Body of pancreas (tissue), 4 donors: ENCODE measurements around the gene ANKRD13B.

Experiments used
- POLR2A ChIP-seq, 3 donors: fragments of 450-650 bp; IDR thresholded peaks; one replicate each; pipeline ENCODE4 v1.6.1; 2016; ENCODE audit warnings: antibody characterized with exemption in 3 of 3, mild to moderate bottlenecking in 2 of 3
- TF ChIP-seq, protein P1 (sequence below), 7 experiments: fragments of 450-650 bp in 4 of 7; fragments of 200-600 bp in 3 of 7; sonication (generic) in 3 of 7; IDR thresholded peaks; one replicate each; pipeline ENCODE4 v1.5.1; 2016 to 2019; ENCODE audit warnings: antibody characterized with exemption in 7 of 7

- TF ChIP-seq, protein P1, sequence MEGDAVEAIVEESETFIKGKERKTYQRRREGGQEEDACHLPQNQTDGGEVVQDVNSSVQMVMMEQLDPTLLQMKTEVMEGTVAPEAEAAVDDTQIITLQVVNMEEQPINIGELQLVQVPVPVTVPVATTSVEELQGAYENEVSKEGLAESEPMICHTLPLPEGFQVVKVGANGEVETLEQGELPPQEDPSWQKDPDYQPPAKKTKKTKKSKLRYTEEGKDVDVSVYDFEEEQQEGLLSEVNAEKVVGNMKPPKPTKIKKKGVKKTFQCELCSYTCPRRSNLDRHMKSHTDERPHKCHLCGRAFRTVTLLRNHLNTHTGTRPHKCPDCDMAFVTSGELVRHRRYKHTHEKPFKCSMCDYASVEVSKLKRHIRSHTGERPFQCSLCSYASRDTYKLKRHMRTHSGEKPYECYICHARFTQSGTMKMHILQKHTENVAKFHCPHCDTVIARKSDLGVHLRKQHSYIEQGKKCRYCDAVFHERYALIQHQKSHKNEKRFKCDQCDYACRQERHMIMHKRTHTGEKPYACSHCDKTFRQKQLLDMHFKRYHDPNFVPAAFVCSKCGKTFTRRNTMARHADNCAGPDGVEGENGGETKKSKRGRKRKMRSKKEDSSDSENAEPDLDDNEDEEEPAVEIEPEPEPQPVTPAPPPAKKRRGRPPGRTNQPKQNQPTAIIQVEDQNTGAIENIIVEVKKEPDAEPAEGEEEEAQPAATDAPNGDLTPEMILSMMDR (IDR thresholded peaks at IDR 0.05), result no peak
- no peak for TF ChIP-seq POLR2A (IDR thresholded peaks at IDR 0.05)
Measured at GRCh38 chr17:29642171-29642611, 49.3 kb downstream of the ANKRD13B start.
